Upper lobe of left lung (tissue), 4 donors: ENCODE results near the gene SMOC2.

ENCODE experiments used
- POLR2A ChIP-seq, 4 donors: fragments of 450-650 bp; IDR thresholded peaks; one replicate each; pipeline ENCODE4 v1.5.1; 2016 to 2017; ENCODE audit warnings: antibody characterized with exemption in 4 of 4, mild to moderate bottlenecking in 2 of 4
- POLR2AphosphoS5 ChIP-seq, 2 donors: sonication (generic); formaldehyde crosslinking; IDR thresholded peaks; one replicate each; pipeline ENCODE4 v1.5.1; 2017; ENCODE audit warnings: antibody characterized with exemption in 2 of 2
- TF ChIP-seq, protein P1 (sequence below), 6 experiments: fragments of 450-650 bp in 4 of 6; fragments of 200-600 bp in 2 of 6; sonication (generic) in 2 of 6; IDR thresholded peaks; one replicate each; pipeline ENCODE4 v1.5.1; 2016 to 2019; ENCODE audit warnings: antibody characterized with exemption in 6 of 6

DNA sequence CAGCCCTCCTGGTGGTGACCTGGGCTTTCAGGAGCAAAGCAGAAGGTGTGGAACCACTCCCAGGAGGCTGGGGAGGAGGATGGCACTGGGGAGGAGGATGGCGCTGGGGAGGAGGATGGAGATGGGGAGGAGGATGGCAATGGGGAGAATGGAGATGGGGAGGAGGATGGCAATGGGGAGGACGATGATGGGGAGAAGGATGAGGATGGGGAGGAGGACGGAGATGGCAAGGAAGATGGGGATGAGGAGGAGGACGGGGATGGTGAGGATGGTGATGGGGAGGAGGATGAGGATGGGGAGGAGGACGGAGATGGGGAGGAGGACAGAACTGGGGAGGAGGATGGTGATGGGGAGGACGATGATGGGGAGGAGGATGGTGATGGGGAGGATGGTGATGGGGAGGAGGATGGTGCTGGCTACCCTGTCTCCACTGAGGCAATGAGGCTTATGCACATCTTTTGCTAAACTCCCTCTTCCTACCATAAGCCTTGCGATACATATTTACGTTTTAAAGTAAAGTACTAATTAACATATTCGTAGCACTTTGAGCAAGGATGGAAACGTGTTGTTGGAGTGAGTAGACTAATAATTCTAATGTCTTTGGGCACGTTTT is 7.4 kb downstream of the SMOC2 start:
- TF ChIP-seq, protein P1, sequence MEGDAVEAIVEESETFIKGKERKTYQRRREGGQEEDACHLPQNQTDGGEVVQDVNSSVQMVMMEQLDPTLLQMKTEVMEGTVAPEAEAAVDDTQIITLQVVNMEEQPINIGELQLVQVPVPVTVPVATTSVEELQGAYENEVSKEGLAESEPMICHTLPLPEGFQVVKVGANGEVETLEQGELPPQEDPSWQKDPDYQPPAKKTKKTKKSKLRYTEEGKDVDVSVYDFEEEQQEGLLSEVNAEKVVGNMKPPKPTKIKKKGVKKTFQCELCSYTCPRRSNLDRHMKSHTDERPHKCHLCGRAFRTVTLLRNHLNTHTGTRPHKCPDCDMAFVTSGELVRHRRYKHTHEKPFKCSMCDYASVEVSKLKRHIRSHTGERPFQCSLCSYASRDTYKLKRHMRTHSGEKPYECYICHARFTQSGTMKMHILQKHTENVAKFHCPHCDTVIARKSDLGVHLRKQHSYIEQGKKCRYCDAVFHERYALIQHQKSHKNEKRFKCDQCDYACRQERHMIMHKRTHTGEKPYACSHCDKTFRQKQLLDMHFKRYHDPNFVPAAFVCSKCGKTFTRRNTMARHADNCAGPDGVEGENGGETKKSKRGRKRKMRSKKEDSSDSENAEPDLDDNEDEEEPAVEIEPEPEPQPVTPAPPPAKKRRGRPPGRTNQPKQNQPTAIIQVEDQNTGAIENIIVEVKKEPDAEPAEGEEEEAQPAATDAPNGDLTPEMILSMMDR (IDR thresholded peaks at IDR 0.05) = no peak
- TF ChIP-seq POLR2A (IDR thresholded peaks at IDR 0.05) = no peak
- TF ChIP-seq POLR2AphosphoS5 (IDR thresholded peaks at IDR 0.05) = no peak
